Mucosa of gallbladder (tissue), 1 donor: ENCODE results near the gene APLP2. TPM values are rescaled to one million over a fixed set of nuclear protein-coding genes. Genes with fewer than 3 reads are reported as not detected.

ENCODE experiments used
- DNase-seq: peaks from one replicate; pipeline ENCODE4 v3.0.0-alpha.2; 2020; ENCODE audit warnings: low spot score
- total RNA-seq: library from RNA; stranded (reverse); gene quantifications from one replicate; pipeline ENCODE4 v1.2.1, GENCODE V29; 2021
- donor health status: DM: no; HTN: no; CAD: no.

Gene APLP2
- total RNA-seq, 1 donor from 2014 or later, result 502 TPM

DNA sequence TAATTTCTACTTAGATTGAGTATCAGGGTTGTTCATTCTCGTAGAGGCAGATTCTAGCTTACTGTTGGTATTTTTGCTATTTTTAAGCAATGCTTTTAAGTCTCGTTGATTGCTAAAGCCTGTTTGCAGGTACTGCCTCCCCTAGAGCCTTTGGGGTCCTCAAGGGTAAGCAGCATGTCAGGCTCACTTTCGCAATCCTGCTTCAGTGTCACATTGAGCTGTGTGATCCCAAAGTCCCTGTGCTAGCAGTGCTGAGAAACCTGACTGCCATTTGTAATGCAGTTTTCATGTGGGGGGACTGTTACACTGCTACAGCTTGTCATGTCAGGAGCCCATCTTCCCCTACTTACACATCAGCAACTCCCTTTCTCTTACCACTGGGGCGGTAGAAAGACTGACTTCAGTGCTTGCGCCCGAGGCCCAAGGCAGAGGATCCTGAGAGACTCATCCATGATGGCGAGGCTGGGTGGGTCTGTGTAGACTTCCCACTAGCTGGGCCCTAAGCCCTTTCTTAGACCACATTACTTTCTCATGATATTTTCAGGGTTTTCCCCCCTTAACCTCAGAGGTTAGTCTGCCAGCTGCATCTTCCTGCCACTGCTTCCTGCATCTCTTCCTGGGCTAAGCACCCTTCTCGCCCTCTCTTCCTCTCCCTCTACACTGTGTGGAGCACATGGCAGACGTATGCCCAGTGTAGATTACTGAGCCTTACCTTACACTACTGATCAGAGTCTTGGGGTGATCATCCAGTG is 49.1 kb downstream of the APLP2 start:
- DNase-seq, result no peak

DNA sequence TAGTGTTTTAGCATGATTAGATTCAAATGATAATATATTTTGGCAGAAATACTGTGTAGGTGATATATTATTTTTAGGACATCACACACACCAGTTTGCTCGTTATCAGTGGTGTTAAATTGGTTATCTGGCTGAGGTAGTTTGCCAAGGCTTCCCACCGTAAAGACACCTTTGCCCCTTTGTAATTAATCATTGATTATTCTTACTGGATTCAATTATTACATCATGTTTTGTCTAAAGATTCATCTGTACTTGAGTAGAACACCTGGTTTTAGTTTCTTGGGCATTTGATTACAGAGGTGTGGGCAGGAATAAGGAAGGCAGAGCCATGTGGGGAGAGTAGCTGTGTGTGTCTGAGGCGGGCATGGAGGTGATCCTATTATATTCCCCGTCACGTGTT is 50.4 kb downstream of the APLP2 start:
- DNase-seq, result no peak

DNA sequence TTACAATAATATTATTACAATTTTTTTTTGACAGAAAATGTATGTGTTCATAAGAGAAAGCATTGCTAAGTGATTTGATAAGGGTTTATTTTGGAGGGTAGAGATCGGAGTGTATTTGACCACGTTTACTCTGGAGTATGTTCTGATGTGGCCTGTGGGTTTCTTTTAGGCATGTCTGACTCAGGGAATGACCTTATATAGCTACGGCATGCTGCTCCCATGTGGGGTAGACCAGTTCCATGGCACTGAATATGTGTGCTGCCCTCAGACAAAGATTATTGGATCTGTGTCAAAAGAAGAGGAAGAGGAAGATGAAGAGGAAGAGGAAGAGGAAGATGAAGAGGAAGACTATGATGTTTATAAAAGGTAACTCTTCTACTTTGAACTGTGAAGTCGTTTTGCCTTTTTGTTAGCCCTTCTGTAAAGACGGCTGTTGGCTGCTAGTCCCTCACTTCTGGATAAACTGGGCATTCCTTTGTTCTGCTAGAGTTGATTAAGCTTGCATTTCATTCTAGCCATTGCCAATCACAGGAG is 51.8 kb downstream of the APLP2 start:
- DNase-seq, result no peak

DNA sequence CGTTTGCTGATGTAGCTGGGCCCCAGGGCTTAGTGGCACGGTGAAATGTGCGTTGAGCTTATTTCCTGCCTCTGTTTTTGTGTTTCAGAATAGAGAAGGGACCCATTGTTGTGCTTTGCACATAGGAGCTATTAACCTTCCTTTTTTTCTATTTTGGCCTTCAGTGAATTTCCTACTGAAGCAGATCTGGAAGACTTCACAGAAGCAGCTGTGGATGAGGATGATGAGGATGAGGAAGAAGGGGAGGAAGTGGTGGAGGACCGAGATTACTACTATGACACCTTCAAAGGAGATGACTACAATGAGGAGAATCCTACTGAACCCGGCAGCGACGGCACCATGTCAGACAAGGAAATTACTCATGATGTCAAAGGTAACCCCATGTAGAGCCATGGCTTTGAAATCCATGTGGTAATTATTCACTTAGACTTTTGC is 52.5 kb downstream of the APLP2 start:
- no peak for DNase-seq

- no peak for DNase-seq
These were observed 53.8 kb downstream of the APLP2 start for GRCh38 chr11:130123414-130124040.

DNA sequence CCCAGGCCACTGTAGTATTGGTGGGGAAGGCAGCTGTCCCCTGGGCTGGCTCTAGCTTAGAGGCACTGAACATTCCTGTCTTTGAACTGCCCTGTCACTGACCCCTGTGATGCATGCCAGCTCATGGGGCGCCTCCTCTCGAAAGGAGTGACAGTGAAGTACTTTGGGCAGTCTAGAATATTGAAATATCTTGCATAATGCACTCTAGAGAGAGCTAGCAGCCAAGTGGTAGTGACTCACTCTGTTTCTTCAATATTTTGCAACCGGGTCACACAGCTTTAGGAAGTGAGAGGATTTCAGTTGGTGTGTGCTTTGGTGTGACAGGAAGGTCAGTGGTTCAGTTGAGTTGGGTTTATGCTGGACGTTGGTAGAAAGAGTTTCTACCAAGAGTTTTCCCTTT is 54.4 kb downstream of the APLP2 start:
- DNase-seq, result peak; percentile 54

DNA sequence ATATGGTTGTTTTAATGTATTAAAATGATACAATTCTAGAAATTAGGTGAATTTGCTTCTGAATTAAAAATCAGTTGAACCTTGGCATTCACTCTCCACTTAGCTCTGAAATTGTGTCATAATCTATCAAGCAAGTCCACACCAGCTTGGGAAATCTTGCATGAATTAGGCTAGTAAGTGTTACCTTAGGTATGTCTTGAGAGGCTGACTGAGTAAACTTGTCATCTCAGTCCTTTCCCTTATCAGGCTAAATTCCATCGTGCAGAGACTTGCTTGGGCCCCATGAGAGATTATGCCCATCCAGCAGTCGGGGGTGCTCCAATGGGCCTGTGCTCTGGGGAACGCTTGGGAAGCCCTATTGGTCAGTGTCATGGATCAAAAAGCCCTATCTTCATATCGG is 55.9 kb downstream of the APLP2 start:
- DNase-seq, result no peak

DNA sequence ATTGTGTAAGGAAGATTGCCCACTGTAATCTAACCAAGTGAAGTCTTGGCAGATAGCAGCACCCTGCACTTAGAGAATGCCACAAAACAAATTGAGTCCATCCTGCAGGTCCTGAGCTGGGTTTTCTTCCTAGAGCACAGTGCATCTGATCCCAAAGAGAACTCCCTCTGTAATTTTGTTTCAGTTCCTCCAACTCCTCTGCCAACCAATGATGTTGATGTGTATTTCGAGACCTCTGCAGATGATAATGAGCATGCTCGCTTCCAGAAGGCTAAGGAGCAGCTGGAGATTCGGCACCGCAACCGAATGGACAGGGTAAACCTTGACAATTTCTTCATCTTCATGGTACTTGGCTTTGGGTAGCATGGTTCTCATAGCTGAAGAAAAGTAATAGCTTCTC is 56.8 kb downstream of the APLP2 start:
- DNase-seq, result no peak

DNA sequence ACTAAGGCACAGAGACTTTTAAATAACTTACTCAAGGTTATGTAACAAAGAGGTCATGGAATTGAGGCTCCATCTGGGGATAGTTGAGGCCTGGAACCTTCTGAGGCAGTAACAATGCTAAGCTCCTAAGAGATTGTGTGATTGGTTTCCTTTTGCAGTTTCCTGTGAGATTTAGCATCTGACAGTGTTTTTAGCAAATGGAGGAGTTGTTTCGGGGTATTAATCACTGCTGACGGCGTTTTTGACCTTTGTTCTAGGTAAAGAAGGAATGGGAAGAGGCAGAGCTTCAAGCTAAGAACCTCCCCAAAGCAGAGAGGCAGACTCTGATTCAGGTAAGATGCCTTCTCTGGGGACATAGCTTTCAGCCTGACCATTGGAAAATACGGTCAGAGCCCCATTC is 57.8 kb downstream of the APLP2 start:
- no peak for DNase-seq

GRCh38 chr11:130128626-130129025 is 58.9 kb downstream of the APLP2 start:
- no peak for DNase-seq

DNA sequence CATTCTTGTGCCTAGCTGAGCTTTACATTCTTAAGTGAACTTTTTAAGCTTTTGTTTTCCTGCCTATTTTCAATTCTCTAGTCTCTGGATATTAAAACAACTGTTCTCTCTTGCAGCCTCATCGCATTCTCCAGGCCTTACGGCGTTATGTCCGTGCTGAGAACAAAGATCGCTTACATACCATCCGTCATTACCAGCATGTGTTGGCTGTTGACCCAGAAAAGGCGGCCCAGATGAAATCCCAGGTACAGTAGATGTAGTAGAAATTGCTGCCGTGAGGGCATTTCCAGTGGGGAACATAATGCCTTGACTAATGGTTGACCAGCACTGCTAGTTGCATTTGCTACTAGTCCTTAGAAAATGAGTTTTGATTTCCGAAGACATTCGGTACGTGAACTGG is 60.2 kb downstream of the APLP2 start:
- no peak for DNase-seq

- peak; percentile 60 for DNase-seq
These were observed 62.5 kb downstream of the APLP2 start for GRCh38 chr11:130131961-130132850.

DNA sequence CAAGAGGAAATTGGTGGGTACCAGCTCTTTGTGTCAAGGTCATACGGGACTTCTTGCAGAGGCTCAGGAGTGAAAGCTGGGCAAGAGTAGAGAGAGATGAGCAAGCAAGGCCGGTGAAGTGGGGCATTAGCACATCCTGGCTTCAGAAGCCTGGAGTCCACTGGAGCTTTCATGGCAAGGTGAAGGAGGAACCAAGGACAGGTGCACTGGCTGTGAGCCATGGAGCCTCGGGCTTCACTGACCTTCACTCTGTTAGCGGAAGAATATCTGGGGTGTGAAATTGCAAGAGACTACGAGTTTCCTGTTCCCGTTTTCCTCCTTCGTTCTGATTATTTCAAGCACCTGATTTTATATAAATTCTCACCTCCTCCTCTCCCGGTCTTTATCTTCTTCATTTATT is 64.0 kb downstream of the APLP2 start:
- DNase-seq, result no peak

DNA sequence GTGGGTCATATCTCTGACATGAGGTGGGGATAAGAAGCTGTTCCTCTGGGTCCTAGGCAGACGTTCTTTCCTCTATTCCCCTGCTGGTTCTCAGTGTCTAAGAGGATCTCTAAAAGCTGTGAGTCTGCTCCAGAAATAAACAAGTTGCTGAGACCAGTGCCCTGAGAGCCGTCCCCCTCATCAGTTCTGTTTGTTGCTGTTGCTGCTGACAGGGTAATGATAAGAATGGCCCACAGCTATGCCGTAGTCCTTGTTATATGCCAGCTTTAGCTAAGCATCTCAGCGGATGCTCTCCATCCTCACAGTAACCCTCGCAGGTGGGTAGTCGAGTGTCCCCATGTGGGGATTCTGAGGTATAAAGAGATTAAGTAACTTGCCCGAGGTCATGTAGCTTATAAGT is 66.4 kb downstream of the APLP2 start:
- no peak for DNase-seq

DNA sequence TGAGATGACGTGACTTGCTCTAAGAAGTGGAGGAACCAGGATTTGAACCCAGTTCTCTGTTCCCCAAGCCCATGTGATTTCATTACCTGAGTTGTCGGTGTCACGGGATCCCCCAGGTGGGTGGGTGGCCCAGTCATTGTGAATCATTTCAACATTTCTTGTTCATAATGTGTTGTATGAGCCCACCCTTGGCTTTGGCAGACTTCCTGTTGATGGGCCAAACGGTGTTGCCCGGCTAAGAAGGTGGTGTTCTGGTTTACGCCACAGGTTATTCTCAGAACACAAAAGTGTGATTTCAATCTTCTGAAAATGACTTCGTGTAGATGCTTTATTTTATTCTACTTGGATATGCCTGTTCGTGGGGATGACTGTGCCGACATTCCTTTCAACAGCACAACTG is 68.3 kb downstream of the APLP2 start:
- DNase-seq, result no peak

GRCh38 chr11:130139401-130139800 is 69.7 kb downstream of the APLP2 start:
- no peak for DNase-seq

GRCh38 chr11:130141561-130142341 is 72.1 kb downstream of the APLP2 start:
- DNase-seq, result no peak

DNA sequence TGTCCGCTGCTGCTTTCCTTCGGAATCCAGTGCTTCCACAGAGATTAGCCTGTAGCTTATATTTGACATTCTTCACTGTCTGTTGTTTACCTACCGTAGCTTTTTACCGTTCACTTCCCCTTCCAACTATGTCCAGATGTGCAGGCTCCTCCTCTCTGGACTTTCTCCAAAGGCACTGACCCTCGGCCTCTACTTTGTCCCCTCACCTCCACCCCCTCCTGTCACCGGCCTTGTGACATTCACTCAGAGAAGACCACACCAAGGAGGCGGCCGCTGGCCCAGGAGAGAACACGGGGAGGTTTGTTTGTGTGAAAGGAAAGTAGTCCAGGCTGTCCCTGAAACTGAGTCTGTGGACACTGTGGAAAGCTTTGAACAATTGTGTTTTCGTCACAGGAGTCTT is 74.4 kb downstream of the APLP2 start:
- DNase-seq, result no peak

GRCh38 chr11:130144861-130145281 is 75.2 kb downstream of the APLP2 start:
- no peak for DNase-seq

GRCh38 chr11:130145311-130145812 is 75.7 kb downstream of the APLP2 start:
- DNase-seq, result peak; percentile 54
